Glomerular endothelial cell (primary cell): ENCODE data around the gene OR10C1. TPM values are rescaled to one million over a fixed set of nuclear protein-coding genes. Genes with fewer than 3 reads are reported as not detected.
"Not testable (repeated sequence)": the region's sequence is repeated elsewhere in the genome, so short reads cannot be mapped to it uniquely, and the experiment has no call there.

Experiments used
- DNase-seq: peaks from one replicate; pipeline ENCODE4 v3.0.0-alpha.2; 2011; ENCODE audit warnings: low read depth, low spot score; ENCODE audit errors: extremely low read depth
- total RNA-seq: library from RNA; depleted of rRNA; stranded (reverse); fragments of >200 nt; gene quantifications from 2 replicates; pipeline ENCODE4 v1.2.3, GENCODE V29; 2015

Gene OR10C1
- total RNA-seq: not detected in 2 replicates

DNA sequence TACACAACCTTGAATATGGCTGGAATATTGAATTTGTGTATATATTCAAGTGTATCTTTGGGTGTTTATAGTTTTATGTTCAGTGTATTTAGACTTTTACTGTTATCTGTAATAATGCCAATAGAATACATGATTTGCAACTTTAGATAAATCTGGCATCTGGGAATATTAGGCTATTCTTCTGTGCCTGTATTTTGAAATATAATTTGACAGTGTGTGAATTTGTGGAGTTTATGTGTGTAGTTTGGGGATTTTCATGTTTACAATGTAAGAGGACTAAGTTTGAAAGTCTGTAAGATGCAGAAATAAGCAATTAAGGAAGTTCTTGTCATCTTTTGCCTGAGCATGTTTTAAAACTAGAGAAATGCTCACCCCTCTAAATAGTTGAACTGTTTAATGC lies at the start of gene OR10C1:
Gene OR10C1 (plus strand): TSS at position 301 of the 400 bp plus-strand sequence. CDS start 710 bp downstream, outside the sequence.
- DNase-seq: no peak

DNA sequence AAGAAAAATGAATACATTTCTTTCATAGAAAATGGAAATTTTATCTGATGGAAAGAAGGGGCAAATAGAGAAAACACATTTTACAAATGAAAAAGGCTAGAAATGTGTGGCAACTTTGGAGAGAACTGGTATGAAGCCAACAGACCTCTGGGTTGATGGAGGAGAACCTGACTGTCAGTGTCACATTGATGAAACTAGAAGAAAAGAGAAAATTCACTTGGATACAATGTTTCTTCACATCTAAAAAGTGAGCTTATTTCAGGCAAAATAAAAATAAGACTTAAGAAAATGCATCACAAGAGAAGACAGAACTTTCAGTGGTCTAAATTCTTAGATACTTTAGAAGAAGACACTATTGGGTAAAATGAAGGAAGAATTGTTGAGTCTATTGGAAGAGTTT lies 43.8 kb upstream of the OR10C1 start, which contains the start of gene OR12D2:
Gene OR12D2 (plus strand): TSS at position 301 of the 400 bp plus-strand sequence. CDS start 1,069 bp downstream, outside the sequence.
- no peak for DNase-seq

DNA sequence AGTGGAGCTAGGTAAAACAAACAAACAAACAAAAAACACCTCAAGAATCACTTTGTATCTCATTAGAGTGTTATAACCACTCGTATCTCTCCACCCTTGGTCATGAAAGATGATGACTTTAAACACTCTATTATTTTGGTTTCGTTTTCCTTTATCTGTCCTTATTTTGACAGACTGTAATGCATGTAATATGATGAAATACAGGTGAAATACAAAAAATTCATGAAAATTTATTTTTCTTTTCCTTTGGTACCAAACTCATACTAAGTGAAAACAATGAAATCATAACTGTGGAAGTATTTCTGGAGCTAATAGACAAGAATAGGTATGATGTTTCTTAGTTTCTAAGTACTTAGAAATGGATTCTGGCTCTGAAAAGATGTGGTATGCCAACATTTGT lies 39.6 kb upstream of the OR10C1 start:
- no peak for DNase-seq

DNA sequence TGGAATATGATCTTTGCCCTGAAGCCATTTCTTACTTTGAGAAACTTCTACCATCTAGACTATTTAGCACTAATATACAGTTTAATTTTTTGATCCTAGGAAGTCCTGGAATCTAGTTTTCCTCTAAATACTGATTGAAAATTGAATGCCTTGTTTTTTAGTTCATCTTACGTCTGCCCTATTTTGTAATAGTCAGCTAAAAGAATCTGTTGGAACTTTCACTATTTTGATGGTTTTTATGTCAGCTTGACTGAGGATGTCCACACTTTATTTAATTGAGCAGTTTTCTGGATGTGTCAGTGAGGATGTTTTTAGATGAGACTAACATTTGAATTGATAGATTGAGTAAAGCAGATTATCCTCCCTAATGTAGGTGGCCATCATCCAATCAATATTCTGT lies 35.3 kb upstream of the OR10C1 start:
- DNase-seq: no peak

DNA sequence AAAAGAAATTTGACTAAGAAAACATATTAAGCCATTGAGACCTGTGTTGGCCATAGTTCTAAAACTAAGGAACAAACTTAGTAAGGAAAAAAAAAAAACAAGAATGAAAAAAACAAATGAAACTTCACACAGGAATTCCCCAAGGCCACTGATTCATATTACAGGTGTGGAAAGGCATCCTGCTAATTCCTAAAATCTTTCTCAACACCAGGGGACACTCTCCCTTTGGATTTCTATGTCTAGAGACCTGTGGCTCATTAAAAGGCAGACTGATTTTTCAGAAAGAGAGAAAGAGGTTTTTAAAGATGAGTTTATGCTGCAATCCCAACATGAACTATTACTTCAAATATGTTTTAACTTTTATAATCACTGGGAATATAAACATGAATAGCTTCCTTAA lies 24.5 kb upstream of the OR10C1 start, which contains the start of gene OR12D1:
Gene OR12D1 (plus strand): TSS at position 341 of the 400 bp plus-strand sequence.
- DNase-seq: no peak

- no peak for DNase-seq
These were observed 19.6 kb upstream of the OR10C1 start for GRCh38 chr6:29419516-29419915.

DNA sequence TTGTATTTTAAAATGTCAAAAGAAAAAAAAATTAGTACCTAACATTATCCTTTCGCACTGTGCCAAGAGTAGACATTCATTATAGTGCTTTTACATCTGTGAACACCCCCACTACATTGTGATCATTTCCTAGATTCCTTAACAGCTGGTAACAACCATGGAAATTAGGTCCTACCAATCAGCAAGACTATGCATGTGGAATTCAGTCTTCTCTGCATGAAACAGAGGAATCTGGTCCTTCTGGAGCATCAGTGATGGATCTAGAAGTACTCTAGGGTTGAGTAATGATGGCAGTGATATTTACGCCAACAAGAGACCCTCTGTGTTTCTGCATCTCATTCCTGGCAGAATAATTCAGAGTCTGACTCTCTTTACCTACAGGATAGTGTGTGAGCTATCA lies 14.9 kb upstream of the OR10C1 start:
- DNase-seq: no peak

- no peak for DNase-seq
These were observed 14.5 kb upstream of the OR10C1 start for GRCh38 chr6:29424575-29424974.

GRCh38 chr6:29425075-29425474 lies 14.0 kb upstream of the OR10C1 start:
- no peak for DNase-seq

GRCh38 chr6:29426654-29427053 lies 12.5 kb upstream of the OR10C1 start:
- DNase-seq: no peak

DNA sequence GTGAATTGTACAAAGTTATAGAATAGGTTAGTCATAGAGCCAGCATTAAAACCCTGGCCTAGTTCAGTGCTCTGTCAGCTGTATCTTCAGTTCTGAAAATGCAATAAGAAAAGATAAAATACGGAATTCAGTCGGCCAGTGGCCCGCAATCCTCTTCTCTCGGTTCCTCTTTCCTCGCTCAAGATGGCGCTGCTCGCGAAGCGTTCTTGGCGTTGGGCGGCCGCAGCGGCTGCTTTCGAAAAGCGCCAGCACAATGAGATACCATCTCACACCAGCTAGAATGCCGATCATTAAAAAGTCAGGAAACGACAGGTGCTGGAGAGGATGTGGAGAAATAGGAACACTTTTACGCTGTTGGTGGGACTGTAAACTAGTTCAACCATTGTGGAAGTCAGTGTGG lies 2.4 kb upstream of the OR10C1 start:
- DNase-seq: not testable (repeated sequence)

DNA sequence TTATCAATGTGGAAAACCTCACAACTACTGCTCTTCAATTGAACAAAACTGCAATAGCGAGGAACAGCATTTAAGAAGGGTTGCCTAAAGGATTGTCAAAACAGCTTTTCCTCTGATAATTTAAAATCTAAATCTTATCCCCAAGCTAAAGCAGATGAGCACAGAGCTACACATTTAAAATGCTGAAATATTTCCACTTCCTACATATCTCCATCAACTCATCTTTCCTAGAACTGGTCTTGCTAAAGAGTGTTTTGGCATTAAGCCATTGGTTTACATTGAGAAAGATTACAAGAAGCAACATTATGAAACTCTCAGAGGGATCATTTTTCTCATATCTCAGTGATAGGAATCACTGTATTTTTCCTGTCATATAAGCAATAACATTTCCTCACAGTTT lies 3.6 kb downstream of the OR10C1 start:
- no peak for DNase-seq

GRCh38 chr6:29444031-29444430 lies 4.9 kb downstream of the OR10C1 start:
- not testable (repeated sequence) for DNase-seq

GRCh38 chr6:29447670-29448069 lies 8.6 kb downstream of the OR10C1 start:
- DNase-seq: no peak

DNA sequence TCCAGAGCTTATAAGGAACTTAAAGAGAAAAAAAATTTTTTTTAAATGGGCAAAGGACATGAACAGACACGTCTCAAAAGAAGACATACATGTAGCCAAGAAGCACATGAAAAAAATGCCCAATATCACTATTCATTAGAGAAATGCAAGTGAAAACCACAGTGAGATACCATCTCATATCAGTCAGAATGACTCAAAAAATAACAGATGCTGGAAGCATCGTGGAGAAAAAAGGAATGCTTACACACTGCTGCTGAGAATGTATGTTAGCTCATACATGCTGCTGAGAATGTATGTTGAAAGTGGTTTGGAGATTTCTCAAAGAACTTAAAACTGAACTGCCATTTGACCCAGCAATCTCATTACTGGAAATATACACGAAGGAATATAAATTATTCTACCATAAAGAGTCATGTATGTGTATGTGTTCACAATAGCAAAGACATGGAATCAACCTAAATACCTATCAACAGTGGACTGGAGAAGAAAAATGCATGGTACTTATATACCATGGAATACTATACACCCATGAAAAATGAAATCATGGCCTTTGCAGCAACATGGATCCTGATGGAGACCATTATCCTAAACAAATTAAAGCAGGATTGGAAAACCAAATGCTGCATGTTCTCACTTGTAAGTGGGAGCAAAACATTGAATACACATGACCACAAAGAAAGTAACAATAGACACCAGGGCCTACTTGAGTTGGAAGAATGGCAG lies 12.5 kb downstream of the OR10C1 start:
- no peak for DNase-seq

DNA sequence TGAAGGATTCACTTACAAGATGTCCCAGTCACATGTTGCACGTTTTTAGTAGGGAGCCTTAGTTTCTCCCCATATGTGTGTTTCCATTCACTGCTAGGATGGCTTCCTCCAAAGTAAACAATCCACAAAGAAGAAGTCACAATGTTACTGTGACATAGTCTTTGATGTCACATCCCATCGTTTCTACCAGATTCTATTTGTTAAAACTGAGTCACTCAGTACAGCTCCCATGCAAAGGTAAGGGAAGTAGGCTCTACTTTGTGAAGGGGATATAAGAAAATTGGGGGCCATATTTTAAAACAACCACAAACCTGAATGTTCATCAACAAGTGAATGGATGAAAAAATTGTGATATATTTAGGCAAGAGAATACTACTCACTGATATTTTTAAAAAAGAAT lies 17.9 kb downstream of the OR10C1 start, which contains the start of the genes OR11A1 and OR2H1:
Gene OR11A1 (minus strand): TSS at position 101 of the 400 bp plus-strand sequence. CDS start 29,430 bp downstream, outside the sequence.
Gene OR2H1 (plus strand): TSS at position 185 of the 400 bp plus-strand sequence. CDS start 4,615 bp downstream, outside the sequence.
- DNase-seq: no peak

GRCh38 chr6:29461021-29461814 lies 22.1 kb downstream of the OR10C1 start:
- no peak for DNase-seq

GRCh38 chr6:29462022-29462421 lies 22.9 kb downstream of the OR10C1 start:
- no peak for DNase-seq

DNA sequence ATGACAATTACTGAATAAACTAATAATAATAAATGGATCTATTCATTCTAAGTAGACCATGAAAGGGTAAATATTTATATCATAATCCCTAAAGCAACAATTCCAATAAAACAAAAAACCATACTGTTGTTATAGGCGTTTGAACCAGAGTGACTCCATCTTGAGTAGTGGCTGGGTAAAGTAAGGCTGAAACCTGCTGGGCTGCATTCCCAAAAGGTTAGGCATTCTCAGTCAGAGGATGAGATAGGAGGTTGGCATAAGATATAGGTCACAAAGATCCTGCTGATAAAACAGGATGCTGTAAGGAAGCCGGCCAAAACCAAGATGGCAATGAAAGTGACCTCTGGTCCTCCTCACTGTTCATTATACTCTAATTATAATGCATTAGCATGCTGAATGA lies 26.2 kb downstream of the OR10C1 start:
- no peak for DNase-seq

DNA sequence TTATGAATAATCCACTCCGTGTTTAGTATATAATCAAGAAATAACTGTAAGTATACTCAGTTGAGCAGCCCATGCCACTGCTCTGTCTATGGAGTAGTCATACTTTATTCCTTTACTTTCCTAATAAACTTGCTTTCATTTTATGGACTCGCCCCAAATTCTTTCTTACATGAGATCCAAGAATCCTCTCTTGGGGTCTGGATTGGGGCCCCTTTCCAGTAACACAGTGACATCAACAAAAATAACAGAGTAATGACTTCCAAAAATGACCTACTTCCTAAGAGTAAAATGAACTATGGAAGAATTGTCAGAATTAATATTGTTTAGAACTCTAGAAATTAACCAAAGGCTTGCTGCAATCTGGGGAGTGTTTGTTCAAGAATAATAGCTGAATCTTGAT lies 26.7 kb downstream of the OR10C1 start:
- no peak for DNase-seq

DNA sequence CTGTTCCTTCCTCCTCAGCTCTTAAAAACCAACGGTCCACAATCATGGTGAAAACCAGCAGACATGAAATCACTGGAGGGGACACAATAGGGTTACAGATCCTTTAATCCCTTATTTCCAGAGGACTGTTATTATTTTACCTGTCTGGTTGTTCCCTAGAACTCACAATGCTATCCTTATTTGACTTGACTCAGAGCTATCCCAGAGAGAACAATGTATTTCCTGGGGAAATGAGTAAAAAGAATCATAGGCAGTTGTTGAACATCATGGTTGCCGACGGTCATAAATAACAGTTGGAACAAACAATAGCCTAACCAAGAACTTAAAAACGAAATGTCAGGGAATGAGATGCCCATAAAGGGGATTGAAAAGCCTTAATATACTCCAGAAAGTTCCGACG lies 27.1 kb downstream of the OR10C1 start:
- DNase-seq: no peak

GRCh38 chr6:29474996-29475395 lies 35.9 kb downstream of the OR10C1 start:
- no peak for DNase-seq
